Vagina (tissue), 2 donors: Measurements from ENCODE around the gene ABLIM1. TPM values are rescaled to one million over a fixed set of nuclear protein-coding genes. Genes with fewer than 3 reads are reported as not detected.

Experiments
- DNase-seq, 2 donors: peaks; one replicate each; pipeline ENCODE4 v3.0.0-alpha.2; 2017; ENCODE audit errors: extremely low spot score in 2 of 2
- H3K27ac ChIP-seq: fragments of 200-600 bp; sonication (generic); one replicate; pipeline ENCODE4 v1.5.1; 2019
- H3K27me3 ChIP-seq: fragments of 200-600 bp; sonication (generic); one replicate; pipeline ENCODE4 v1.5.1; 2019
- H3K36me3 ChIP-seq, 2 donors: fragments of 200-600 bp; sonication (generic); one replicate each; pipeline ENCODE4 v1.5.1; 2017 to 2019
- H3K4me1 ChIP-seq: fragments of 200-600 bp; sonication (generic); one replicate; pipeline ENCODE4 v1.5.1; 2019
- H3K4me3 ChIP-seq, 2 donors: fragments of 200-600 bp; sonication (generic); 1 replicate in 1 of 2; 2 replicates in 1 of 2; pipeline ENCODE4 v1.5.1; 2016 to 2019
- H3K9me3 ChIP-seq: fragments of 200-600 bp; sonication (generic); one replicate; pipeline ENCODE4 v1.5.1; 2019
- CTCF ChIP-seq, 3 experiments: fragments of 450-650 bp in 2 of 3; fragments of 200-600 bp in 1 of 3; sonication (generic) in 1 of 3; IDR thresholded peaks; one replicate each; pipeline ENCODE4 v1.5.1; 2017 to 2019; ENCODE audit warnings: antibody characterized with exemption in 3 of 3, mild to moderate bottlenecking in 2 of 3, moderate library complexity in 2 of 3
- POLR2A ChIP-seq, 2 donors: fragments of 450-650 bp; IDR thresholded peaks; one replicate each; pipeline ENCODE4 v1.6.1; 2017; ENCODE audit warnings: antibody characterized with exemption in 2 of 2, mild to moderate bottlenecking in 2 of 2, moderate library complexity in 2 of 2
- POLR2AphosphoS5 ChIP-seq, 2 donors: sonication (generic); formaldehyde crosslinking; IDR thresholded peaks; one replicate each; pipeline ENCODE4 v1.9.0; 2017; ENCODE audit warnings: antibody characterized with exemption in 2 of 2, mild to moderate bottlenecking in 2 of 2, low read depth in 1 of 2; ENCODE audit not compliant: insufficient read depth in 1 of 2
- intact Hi-C: fragments of 100-400 bp; cut with DNase I; formaldehyde crosslinking; loops from one replicate; pipeline ENCODE4 v1.15.1; 2023
- total RNA-seq: library from RNA; depleted of rRNA; stranded (reverse); fragments of >200 nt; gene quantifications from one replicate; pipeline ENCODE4 v1.2.3, GENCODE V29; 2016

ABLIM1 gene
- total RNA-seq, 1 donor from 2014 or later = 176 TPM

DNA sequence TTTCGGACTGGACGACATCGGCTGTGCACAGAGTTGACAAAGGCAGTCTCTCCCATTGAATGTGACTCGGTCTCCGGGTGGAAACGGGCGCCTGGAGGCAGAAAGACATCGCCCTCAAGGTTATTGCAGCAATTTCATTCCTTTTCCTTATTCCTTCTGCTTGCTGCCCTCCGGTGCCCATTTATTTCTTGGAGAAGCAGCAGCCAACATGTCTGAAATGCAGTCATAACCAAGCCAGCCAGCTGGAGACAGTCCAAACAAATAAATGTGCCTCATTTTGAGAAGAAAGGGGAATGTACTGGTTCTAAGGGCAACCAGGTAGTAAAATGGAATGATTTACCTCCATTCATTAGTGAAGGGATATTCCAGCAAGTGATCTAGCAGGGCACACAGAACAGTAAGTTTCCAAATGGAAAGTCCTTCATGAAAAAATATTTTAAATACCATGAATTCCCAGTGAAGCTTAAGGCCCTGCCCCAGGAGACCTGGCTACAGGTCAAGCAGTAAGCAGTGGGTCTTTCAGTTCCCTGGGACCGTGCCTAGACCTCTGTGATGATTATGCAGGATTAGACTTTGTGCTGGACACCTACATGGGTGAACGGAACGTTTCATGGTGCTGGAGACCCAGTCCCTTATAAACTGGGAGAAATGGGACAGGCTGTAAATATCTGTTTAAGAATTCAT lies 86.6 kb downstream of the ABLIM1 start:
- no peak overlapping the region for H3K4me3 ChIP-seq
- intact Hi-C loops = no loop called here
- no peak for DNase-seq
- no peaks in the 10 kb centered on the region for H3K36me3 ChIP-seq
- H3K4me1 ChIP-seq = peaks cover 16% of the 10 kb centered on the region
- no peaks in the 10 kb centered on the region for H3K9me3 ChIP-seq
- H3K27me3 ChIP-seq = no peaks in the 10 kb centered on the region
- H3K27ac ChIP-seq = no peak overlapping the region
- TF ChIP-seq POLR2A (IDR thresholded peaks at IDR 0.05) (no peak), POLR2AphosphoS5 (IDR thresholded peaks at IDR 0.05; ENCODE audit: insufficient read depth in 1 of 2, low read depth in 1 of 2) (no peak), CTCF (IDR thresholded peaks at IDR 0.05) (no peak)

GRCh38 chr10:114566064-114566463 lies 92.0 kb downstream of the ABLIM1 start:
- H3K27me3 ChIP-seq = no peaks in the 10 kb centered on the region
- intact Hi-C loops = no loop called here
- H3K4me3 ChIP-seq = no peak overlapping the region
- H3K4me1 ChIP-seq = peaks cover 3% of the 10 kb centered on the region
- H3K9me3 ChIP-seq = no peaks in the 10 kb centered on the region
- H3K36me3 ChIP-seq = no peaks in the 10 kb centered on the region
- H3K27ac ChIP-seq = no peak overlapping the region
- TF ChIP-seq POLR2AphosphoS5 (IDR thresholded peaks at IDR 0.05; ENCODE audit: insufficient read depth in 1 of 2, low read depth in 1 of 2) (no peak), POLR2A (IDR thresholded peaks at IDR 0.05) (no peak), CTCF (IDR thresholded peaks at IDR 0.05) (no peak)
- no peak for DNase-seq

GRCh38 chr10:114565066-114565465 lies 93.0 kb downstream of the ABLIM1 start:
- no peak overlapping the region for H3K27ac ChIP-seq
- TF ChIP-seq POLR2AphosphoS5 (IDR thresholded peaks at IDR 0.05; ENCODE audit: insufficient read depth in 1 of 2, low read depth in 1 of 2) (no peak), CTCF (IDR thresholded peaks at IDR 0.05) (no peak), POLR2A (IDR thresholded peaks at IDR 0.05) (no peak)
- H3K9me3 ChIP-seq = no peaks in the 10 kb centered on the region
- intact Hi-C loops = no loop called here
- H3K36me3 ChIP-seq = no peaks in the 10 kb centered on the region
- DNase-seq = no peak
- H3K4me1 ChIP-seq = no peaks in the 10 kb centered on the region
- no peak overlapping the region for H3K4me3 ChIP-seq
- no peaks in the 10 kb centered on the region for H3K27me3 ChIP-seq

DNA sequence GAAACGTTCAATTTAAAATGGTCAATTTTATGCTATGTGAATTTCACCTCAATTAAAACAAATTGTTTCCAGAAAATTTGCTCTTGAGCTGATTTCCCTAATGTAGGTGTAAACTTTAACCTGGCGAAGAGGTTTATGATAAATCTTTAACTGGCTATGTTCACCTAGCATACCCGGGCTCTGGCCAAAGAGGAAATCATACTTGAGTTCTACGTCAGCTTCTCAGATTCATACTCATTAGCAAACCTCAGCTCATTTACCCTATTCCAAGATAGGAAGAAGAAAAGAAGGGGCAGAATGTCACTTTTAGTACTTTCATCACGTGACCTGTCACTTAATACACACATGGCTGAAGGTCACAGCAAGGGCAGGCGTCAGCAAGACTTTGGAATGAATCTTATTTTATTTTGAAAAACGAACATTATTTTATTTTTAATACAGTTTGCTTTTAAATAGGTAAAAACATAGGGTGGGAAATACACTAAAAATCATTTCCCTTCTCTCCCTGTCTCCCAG lies 97.0 kb downstream of the ABLIM1 start:
- no peak for TF ChIP-seq POLR2A (IDR thresholded peaks at IDR 0.05)
- no peak for TF ChIP-seq POLR2AphosphoS5 (IDR thresholded peaks at IDR 0.05; ENCODE audit: insufficient read depth in 1 of 2, low read depth in 1 of 2)
- TF ChIP-seq CTCF (IDR thresholded peaks at IDR 0.05) = no peak
- no peaks in the 10 kb centered on the region for H3K27me3 ChIP-seq
- no peaks in the 10 kb centered on the region for H3K9me3 ChIP-seq
- intact Hi-C loops = no loop called here
- H3K4me3 ChIP-seq = no peak overlapping the region
- no peak overlapping the region for H3K27ac ChIP-seq
- H3K36me3 ChIP-seq = no peaks in the 10 kb centered on the region
- no peak for DNase-seq
- no peaks in the 10 kb centered on the region for H3K4me1 ChIP-seq

- Histone ChIP-seq H3K4me1 (no peaks in the 10 kb centered on the region), H3K27me3 (no peaks in the 10 kb centered on the region), H3K36me3 (no peaks in the 10 kb centered on the region), H3K9me3 (no peaks in the 10 kb centered on the region), H3K4me3 (no peak overlapping the region), H3K27ac (no peak overlapping the region)
- intact Hi-C loops = no loop called here
- TF ChIP-seq CTCF (IDR thresholded peaks at IDR 0.05) (no peak), POLR2AphosphoS5 (IDR thresholded peaks at IDR 0.05; ENCODE audit: insufficient read depth in 1 of 2, low read depth in 1 of 2) (no peak), POLR2A (IDR thresholded peaks at IDR 0.05) (no peak)
- DNase-seq = no peak
These were observed 97.9 kb downstream of the ABLIM1 start for GRCh38 chr10:114560144-114560543.
